Hippocampal formation (tissue), 2 donors: ENCODE results near the gene NMUR1.

Experiments
- DNase-seq, 2 donors: peaks; one replicate each; lab custom pipeline; 2025; lab: John Stamatoyannopoulos, UW

Gene NMUR1

DNA sequence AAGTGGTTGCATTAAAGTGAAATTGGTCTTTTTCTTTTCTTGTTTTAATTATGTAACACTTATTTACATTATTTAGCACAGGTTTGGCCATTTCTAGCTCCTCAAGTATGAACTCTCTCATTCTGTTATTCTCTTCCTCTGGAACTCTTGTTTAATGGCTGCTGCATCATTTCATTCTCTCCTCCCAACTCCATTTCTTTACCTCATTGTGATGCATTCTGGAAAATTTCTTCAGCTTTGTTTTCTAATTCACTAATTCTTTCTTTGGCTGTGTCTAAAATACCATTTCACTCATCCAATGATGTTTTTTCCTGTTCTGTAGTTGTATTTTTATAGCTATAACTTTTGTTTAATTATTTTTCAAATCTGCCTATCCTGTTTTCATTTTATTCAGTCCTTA is 22.5 kb upstream of the NMUR1 start:
- DNase-seq, result no peak

DNA sequence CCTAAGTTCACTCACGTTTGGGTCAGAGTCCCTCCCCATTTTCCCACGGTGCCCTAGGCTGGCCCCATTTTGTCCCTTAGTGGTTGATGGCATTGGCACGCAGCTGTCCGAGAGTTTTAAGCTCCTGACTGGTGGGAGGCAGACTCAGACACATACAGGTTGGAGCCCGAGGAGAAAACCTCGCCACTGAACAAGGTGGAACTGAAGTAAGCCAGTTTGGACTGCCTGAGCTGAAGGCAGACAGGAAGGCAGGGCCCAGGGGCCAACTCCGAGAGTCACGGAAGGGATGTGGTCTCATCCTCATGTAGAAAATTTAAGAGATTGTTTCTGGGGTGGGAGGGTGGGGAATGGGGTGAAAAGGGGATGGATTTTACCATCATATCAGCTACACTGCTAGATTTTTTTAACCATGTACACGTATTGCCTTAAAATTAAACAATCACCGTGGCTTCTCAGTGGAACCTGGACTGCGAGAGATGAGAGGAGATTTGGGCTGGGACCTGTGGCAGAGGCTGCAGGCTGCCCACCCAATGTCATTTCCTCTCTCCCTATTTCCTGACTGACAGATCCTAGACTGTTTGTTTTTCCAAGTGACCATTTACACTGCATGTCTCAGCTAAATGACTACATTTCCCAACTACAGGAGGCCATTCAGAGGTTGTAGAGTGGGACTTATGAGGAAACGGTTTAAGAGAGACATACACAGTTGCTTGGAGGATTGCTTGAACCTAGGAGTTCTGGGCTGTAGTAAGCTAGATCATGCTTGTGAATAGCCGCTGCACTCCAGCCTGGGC is 19.4 kb upstream of the NMUR1 start:
- no peak for DNase-seq

DNA sequence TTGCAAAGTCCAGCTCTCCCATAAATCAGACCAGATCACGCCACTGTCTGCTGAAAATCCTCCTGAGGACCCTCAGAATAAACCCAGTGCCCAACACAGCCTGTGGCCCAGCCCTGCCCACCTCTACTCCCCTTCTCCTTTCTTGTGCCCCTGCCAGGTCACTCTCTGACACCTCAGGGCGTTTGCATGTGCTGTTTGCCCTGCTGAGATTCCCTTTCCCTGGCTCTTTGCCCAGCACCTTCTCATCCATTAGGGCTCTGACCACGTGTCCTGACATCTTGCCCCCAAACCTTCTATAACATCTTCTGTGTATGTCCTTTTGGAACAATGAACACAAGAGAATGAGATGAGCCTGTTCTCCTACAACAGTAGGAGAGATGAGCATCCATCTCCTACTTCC is 18.5 kb upstream of the NMUR1 start:
- DNase-seq, result no peak

DNA sequence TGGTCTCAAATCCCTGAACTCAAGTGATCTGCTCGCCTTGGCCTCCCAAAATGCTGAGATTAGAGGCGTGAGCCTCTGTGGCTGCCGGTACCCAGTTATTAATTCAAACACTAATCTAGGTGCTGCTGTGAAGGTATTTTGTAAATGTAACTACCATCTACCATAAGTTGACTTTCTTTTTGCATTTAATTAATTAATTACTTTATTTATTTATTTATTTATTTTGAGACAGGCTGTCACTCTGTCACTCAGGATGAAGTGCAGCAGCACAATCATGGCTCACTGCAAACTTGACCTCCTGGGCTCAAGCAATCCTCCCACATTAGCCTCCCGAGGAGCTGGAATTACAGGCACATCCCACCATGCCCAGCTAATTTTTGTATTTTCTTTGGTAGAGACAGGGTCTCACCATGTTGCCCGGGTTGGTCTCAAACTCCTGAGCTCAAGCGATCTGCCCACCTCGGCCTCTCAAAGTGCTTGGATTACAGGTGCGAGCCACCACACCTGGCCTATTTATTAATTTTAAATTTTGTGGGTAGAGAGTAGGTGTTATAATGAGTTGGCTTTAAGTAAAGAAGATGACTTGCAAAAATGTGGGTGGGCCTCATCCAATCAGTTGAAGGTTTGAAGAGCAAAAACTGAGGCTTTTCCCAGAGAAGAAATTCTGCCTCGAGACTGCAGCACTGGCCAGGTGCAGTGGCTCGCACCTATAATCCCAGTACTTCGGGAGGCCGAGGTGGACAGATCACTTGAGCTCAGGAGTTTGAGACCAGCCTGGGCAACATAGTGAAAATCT is 17.3 kb upstream of the NMUR1 start:
- DNase-seq, result no peak

DNA sequence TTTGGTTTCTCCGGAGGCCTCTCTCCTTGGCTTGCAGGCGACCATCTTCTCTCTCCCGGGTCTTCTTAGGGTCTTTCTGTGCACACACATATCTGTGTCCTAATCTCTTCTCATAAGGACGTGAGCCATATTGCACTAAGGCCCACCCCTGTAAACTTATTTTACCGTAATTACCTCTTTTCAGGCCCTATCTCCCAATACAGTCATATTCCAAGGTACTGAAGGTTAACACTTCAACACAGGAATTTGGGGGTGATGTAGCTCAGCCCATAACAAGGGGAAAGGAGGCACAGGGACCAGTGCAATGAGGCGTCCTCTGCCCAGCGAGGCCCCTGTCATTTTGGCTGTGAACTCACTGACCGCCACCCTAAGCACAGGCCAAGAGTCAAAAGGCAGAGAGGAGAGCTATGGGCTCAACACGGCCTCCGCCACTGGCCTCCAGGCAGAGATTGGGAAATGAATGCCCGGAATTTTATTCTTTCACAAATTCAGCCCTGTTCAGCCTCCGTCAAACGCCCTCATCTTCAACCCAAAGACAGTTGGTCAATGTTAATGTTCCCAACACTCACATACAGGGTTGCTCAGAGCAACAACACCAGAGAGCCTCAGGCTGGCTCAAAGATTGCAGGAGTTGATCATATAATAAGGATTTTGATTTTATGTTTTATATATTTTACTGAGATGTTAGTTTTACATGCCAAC is 15.9 kb upstream of the NMUR1 start:
- DNase-seq, result no peak

DNA sequence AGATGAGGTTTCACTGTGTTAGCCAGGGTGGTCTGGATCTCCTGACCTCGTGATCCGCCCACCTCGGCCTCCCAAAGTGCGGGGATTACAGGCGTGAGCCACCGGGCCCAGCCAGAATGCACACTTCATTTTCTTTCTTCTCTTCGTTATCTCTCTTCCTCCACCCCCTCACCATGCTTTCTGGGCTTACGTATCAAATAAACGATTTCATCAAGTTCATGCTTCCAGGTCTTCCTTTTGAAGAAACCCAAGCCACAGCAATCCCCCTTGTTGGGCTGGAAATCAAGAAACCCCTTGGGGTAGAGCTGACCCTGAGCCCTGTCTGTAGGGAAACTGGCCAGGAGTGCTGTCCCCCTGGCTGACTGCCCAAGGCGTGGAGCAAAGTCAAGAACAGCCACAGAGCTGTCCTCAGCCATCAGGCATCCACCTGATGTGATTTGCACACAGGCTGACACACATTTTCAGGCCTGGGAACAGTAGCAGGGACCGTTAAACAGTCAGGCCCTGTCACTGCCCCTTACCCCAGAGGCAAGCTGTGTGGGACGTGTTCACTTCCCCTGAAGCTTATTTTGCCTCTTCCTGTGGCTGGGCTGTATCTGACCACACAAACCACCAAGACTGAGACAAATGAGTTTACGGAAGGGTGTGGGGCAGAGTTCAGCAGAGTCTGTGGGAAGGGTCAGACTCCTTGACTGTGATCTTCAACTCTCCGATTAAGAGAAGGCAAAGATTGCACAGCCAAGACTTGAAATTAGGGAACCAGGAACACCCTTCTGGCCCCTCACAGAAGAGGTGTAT is 15.1 kb upstream of the NMUR1 start:
- peak; percentile 10 to 30 for DNase-seq

DNA sequence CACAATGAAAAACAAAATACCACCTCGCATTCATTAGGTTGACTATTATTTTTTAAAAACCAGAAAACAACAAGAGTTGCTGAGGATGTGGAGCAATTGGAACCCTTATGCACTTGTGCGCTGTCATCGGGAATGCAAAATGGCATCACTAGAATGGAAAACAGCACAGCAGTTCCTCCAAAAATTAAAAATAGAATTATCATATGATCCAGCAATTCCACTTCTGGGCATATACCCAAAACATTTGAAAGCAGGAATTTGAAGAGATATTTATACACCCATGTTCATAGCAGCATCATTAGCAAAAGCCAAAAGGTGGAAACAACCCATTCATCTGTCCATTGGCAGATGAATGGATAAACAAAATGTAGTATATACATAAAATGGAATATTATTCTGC is 11.9 kb upstream of the NMUR1 start:
- DNase-seq, result peak in 1 of 2 donors; percentile 6

DNA sequence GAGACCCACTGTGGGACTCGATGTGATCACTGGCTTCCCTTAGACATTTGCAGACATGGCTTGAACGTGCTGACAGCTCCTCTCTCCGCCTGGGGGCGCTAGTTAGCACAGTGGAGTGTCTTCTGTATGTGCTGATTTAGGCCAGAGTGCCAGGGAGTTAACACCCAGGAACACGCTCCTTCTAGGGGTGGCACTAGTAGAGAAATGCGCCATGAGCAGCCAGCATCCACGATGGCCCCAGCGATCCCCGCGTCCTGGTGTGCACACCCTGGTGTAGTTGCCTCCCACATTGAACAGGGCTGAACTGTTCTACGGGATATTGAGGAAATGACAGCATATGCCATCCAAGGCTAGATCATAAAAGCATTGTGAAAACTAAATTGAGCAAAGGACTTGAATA is 11.4 kb upstream of the NMUR1 start:
- no peak for DNase-seq

DNA sequence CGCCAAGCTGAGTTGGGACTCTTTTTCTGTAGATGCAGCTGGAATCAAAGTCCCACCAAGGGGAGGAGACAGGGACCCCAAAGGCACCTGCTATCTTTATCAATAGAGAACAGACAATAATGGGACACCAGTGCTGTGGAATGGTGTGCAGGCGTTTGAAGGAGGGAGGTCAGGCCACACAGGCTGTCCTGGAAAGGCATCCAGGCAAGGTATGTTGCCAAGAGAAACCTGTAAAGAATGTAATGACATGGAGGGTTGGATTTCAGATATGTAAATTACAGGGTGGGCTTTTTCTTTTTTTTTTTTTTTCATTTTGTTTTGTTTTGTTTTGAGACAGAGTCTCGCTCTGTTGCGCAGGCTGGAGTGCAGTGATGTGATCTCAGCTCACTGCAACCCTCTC is 9.7 kb upstream of the NMUR1 start:
- DNase-seq, result no peak

DNA sequence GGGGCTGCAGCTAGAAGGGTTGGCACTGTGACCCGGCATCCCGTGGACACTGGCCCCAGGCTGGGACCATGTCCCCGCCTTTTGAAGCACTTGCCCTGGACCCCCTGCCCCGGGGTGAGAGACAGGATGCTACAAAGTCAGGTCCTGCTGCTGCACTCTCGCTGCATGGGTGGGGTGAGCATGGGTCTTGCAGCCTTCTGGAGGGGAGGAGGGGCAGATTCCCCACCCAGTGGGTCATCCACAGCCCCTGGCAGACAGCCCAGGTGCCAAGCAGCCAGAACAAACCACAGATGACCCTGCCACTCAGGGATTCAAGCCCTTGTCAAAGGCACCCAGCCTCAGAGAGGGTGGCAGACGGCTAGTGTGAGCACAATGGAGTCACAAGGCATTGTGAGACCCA is 5.7 kb upstream of the NMUR1 start:
- no peak for DNase-seq

DNA sequence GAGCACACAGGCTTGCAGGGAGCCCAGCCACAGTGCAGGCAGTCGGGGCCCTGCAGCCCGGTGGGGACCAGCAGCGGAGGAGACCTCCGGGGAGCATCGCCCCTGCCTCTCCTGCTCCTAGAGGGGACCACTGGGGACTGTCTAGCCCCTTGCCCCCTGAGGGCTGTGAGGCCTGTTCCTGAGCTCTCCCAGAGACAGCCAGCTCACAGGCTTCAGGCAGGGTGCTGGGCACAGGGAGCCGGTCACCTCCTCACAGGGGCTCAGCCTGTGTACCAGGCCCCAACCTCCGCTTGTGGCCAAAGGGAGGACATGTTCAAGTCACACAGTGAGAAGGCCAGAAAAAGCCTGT is 3.5 kb upstream of the NMUR1 start:
- DNase-seq, result no peak

DNA sequence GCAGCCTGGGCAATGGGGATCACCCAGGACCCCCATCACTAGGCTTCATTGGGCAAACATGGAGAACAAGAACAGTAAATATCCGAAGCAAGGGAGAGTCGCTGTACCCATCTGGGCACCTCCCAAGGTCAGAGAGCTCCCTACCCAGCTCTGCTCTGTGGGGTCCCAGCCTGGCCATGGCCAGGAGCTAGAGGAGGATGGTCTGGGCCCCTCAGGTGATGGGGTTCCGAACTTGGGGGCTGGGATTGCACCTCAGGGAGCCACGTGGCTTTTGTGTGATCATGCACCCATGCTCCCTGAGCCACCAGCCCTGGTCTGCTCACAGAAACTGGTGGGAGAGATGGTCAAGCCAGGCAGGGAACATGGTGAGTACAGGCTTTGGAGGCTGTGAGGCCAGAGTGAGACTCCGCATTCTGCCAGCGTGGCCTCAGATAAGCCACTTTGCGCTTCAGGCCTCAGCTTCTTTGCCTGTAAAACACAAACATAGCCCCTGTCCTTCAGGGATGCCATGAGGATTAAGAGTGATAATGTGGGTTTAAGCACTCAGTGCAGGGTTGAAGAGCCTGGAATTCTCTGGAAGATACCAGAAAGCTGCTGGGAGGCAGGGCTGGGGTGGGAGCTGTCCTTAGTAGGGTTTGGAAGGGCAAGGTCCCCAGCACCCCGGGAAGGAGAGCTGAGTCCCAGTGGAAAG is 3.0 kb upstream of the NMUR1 start:
- no peak for DNase-seq

DNA sequence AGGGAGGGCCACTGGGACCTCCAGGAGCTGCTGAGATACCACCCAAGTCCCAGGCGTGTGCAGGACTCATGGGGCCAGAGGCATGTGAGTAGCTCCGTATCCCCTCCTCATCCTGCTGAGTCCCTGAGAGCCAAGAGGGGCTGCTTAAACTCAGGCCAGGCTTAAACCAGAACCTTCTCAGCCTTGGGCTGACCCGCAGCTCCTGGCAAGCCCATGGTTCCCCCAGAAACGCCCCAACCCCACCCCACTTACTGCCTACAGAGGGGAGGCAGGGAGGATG is 2.5 kb upstream of the NMUR1 start:
- no peak for DNase-seq

DNA sequence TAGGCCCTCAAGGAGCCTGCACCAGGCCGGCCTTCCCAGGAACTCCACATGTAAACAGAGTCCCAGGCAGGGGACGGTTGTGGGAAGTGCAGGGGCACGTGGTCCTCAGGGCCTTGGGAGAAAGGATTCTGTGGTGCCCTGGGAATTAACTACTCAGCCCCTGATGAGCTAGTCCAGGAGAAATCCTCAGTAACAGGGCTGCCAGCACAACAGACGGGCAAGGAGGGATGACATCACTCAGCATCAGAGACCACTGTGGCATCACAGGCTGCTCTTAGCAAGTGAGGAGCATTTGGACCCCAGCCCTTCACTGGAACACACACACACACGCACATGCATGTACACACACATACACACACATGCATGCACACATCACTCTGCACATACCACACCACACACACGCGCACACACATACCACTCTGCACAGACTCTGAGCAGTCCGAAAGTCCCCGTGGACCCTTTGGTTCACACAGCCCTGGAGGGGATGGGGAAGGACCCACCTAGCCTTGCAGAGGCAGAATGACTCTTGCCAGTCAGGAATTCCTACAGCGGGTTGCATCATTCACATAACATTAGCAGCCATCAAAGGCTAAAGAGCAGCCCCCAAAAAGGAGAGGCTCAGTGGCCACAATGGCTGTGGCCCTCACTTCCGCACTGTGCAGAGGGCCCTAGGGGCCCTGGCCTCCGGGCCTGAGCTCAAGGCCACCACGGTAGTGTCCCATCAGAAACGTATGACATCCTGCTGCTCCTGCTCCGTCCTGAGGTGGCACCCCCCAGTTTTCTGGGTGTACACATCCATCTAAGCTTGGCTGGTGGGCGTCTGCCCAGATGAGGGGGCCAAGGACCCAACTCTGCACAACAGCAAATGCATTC is 1.9 kb upstream of the NMUR1 start:
- no peak for DNase-seq

DNA sequence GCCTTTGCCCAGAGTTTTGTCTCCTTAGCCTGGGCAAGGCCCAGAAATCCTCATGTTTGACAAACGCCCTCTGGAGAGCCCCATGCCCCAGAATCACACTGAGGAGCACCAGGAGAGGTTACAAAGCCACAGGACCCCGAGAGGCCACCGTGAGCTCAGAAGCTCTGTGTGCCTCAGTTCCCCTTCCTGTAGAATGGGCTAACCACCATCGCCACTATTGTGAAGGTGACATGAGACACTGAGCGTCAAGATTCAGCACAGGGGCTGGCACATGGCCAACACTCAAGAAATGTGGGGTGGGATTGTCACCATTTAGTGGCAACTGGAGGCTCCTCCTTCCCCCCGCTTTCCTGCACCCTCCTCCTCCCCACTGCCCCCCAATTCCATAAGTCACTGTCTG is 1.2 kb upstream of the NMUR1 start:
- no peak for DNase-seq

DNA sequence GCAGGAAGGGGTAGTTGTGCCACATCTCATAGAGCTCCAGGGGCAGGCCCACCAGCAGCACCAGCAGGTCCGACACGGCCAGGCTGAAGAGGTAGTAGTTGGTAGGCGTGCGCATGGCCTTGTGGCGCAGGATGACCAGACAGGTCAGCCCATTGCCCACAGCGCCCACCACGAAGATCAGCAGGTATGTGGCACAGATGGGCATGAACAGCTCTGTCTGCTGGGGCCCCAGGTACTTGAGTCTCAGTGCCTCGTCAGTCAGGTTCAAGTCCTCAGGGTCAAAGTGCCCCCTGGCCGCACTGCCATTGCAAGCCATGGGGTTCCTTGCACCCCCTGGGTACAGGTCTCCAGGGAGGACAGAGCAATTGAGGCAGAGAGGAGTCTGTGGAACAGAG is 1.6 kb downstream of the NMUR1 start:
- no peak for DNase-seq

DNA sequence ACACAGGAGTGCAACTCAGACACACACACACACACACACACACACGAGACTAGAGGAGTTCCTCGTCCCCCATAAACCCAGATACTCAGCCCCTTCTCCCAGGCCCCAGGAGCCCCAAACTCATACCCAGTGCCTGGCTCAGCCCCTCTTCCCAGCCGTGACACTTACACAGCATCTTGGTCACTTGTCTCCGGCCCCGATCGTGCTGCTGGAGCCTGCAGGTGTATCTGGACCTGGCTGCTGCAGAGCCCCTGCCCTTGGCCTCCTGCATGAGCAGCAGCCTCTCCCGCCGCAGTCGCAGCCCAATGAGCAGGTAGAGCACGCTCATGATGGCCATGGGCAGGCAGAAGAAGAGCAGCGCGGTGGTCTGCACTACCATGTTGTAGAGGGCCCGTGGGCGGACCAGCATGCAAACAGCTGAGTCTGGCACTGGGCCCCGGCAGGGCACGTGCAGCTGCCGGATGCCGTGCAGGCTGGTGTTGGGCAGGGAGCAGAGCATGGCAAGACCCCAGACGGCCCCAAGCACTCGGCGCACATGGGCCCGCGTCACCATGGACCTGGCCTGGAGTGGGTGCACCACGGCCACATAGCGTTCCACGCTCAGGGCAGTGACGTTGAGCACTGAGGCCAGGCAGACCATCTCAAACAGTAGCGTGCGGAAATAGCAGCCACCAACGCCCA is 2.1 kb downstream of the NMUR1 start:
- DNase-seq, result no peak

DNA sequence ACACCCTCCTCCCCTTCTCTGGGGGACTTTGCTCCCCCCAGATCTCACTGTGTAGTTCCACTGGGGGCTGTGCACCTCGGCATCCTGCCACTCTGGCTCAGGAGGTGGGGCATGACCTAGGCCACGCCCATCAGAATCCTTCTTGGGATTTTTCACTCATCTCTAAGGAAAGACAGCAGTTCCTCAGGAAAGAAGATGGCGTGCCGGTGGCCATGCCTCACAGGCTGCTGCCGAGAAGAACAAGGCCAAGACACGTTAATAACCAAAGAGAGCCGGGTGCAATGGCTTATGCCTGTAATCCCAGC is 3.2 kb downstream of the NMUR1 start:
- no peak for DNase-seq

DNA sequence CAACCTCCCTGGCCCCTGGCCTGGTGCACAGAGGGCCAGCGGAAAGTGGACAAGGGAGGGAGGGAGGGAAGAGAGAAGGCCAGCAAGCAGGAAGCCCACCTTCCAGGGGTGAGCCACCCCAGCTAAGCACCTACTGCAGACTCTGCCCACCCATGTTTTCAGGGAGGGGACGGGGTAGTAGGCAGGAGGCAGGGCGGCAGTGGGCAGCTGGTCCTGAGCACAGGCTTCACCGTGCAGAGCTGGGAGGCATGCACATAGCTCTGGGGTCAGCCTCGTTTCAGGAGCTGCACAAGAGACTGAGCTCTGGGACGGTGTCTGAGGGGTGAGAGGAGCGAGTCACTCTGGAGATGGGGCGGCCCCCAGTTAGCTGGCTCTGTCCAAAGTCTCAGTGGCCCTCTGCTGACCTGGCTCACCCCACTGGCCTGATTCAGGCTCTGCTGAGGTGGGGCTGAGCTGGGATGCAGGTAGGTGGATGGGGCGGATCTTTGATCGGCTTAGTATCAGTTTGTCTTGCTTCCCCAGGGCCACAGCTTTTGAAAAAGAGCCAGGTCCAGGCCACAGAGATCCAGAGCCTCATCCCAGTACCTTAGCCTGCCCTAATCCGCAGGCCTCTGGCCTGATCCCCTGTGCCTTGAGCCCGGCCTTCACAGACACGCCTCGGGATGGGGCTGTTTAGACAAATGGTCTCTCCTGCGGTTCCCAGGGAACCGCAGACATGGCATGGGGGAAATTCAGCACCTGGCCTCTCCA is 3.7 kb downstream of the NMUR1 start:
- DNase-seq, result no peak
